IMR-90 (cell line): Measurements from ENCODE around the gene SERPINI1. TPM values are rescaled to one million over a fixed set of nuclear protein-coding genes. Genes with fewer than 3 reads are reported as not detected.

Source experiments
- ATAC-seq: fragments of 200-7000 bp; cut with Tn5 transposase; 2 replicates; pipeline ENCODE4 v1.9.1; 2020; ENCODE audit warnings: low read depth, mild to moderate bottlenecking, moderate library complexity
- BruUV-seq: library from RNA; stranded (reverse); fragments of 400-500 nt; replicated peaks from 2 replicates; lab custom pipeline; 2021; lab: Mats Ljungman, UMichigan
- CTCF ChIA-PET: fragments of 300-600 bp; formaldehyde crosslinking; extraction: SDS; loops from one replicate; lab custom pipeline; 2021; ENCODE audit warnings: antibody characterized with exemption; lab: Yijun Ruan, JAX
- POLR2A ChIA-PET: fragments of 300-600 bp; sonication (Branson Sonifier 250); formaldehyde crosslinking; loops from one replicate; lab custom pipeline; 2022; ENCODE audit warnings: antibody characterized with exemption; ENCODE audit not compliant: unreplicated experiment; lab: Charles Lee
- DNase-seq: peaks from one replicate; pipeline ENCODE4 v3.0.0; 2013
- H2AFZ ChIP-seq: replicated peaks from 2 replicates; pipeline ENCODE3; 2013; ENCODE audit warnings: low read length, mild to moderate bottlenecking; ENCODE audit not compliant: poor library complexity
- H2AK5ac ChIP-seq: 2 replicates; pipeline ENCODE4 v1.6.1; 2013; ENCODE audit warnings: low read depth, low read length, inconsistent platforms
- H2AK9ac ChIP-seq: replicated peaks from 2 replicates; pipeline ENCODE3; 2013; ENCODE audit warnings: mild to moderate bottlenecking, low read depth, low read length, moderate library complexity; ENCODE audit not compliant: poor library complexity
- H2BK120ac ChIP-seq: 2 replicates; pipeline ENCODE4 v1.6.1; 2013; ENCODE audit warnings: low read depth, low read length, inconsistent platforms
- H2BK15ac ChIP-seq: 3 replicates; pipeline ENCODE4 v1.6.1; 2013; ENCODE audit warnings: low read depth, low read length, inconsistent platforms
- H2BK20ac ChIP-seq: 2 replicates; pipeline ENCODE4 v1.6.1; 2013; ENCODE audit warnings: low read depth, mild to moderate bottlenecking, inconsistent platforms, low read length, moderate library complexity
- H2BK5ac ChIP-seq: 2 replicates; pipeline ENCODE4 v1.6.1; 2013; ENCODE audit warnings: mild to moderate bottlenecking, low read depth, low read length, inconsistent platforms; ENCODE audit not compliant: poor library complexity, severe bottlenecking
- H3K14ac ChIP-seq: replicated peaks from 2 replicates; pipeline ENCODE4 v1.6.1; 2013; ENCODE audit warnings: low read depth, low read length, inconsistent platforms
- H3K18ac ChIP-seq: 2 replicates; pipeline ENCODE4 v1.6.1; 2013; ENCODE audit warnings: low read depth, low read length, control low read depth
- H3K23ac ChIP-seq: 2 replicates; pipeline ENCODE4 v1.6.1; 2013; ENCODE audit warnings: low read depth, low read length, inconsistent platforms
- H3K27ac ChIP-seq: 2 replicates; pipeline ENCODE4 v1.5.1; 2013; ENCODE audit warnings: mild to moderate bottlenecking, control low read depth, low read length; ENCODE audit not compliant: insufficient read depth
- H3K27me3 ChIP-seq: 2 replicates; pipeline ENCODE4 v1.6.1; 2013; ENCODE audit warnings: low read length; ENCODE audit not compliant: control insufficient read depth, insufficient read depth
- H3K36me3 ChIP-seq: 2 replicates; pipeline ENCODE4 v1.6.1; 2013; ENCODE audit warnings: low read length, mixed read lengths; ENCODE audit not compliant: control insufficient read depth, insufficient read depth
- H3K4ac ChIP-seq: 2 replicates; pipeline ENCODE4 v1.6.1; 2013; ENCODE audit warnings: low read depth, low read length, inconsistent platforms
- H3K4me1 ChIP-seq: 2 replicates; pipeline ENCODE4 v1.6.1; 2013; ENCODE audit warnings: low read length, mixed read lengths; ENCODE audit not compliant: control insufficient read depth, insufficient read depth
- H3K4me2 ChIP-seq: 2 replicates; pipeline ENCODE4 v1.6.1; 2013; ENCODE audit warnings: low read depth, mild to moderate bottlenecking, control low read depth, low read length, moderate library complexity
- H3K4me3 ChIP-seq: 2 replicates; pipeline ENCODE4 v1.5.1; 2013; ENCODE audit warnings: low read depth, mild to moderate bottlenecking, control low read depth, low read length, moderate library complexity; ENCODE audit not compliant: insufficient read depth
- H3K56ac ChIP-seq: 2 replicates; pipeline ENCODE4 v1.6.1; 2013; ENCODE audit warnings: low read length, inconsistent platforms; ENCODE audit not compliant: insufficient read depth; ENCODE audit errors: extremely low read depth
- H3K79me1 ChIP-seq, 2 experiments: 2 replicates each; pipeline ENCODE4 v1.6.1; 2013; ENCODE audit warnings: low read length in 2 of 2, inconsistent platforms in 1 of 2, low read depth in 1 of 2
- H3K9ac ChIP-seq: 2 replicates; pipeline ENCODE4 v1.6.1; 2013; ENCODE audit warnings: low read depth, low read length, control low read depth
- H3K9me1 ChIP-seq: 2 replicates; pipeline ENCODE4 v1.6.1; 2013; ENCODE audit warnings: low read length, inconsistent platforms; ENCODE audit not compliant: insufficient read depth
- H3K9me3 ChIP-seq: 2 replicates; pipeline ENCODE4 v1.6.1; 2013; ENCODE audit warnings: low read length; ENCODE audit not compliant: control insufficient read depth, insufficient read depth
- H4K20me1 ChIP-seq: 2 replicates; pipeline ENCODE4 v1.6.1; 2013; ENCODE audit warnings: low read length, inconsistent platforms; ENCODE audit not compliant: insufficient read depth
- H4K5ac ChIP-seq: 2 replicates; pipeline ENCODE4 v1.6.1; 2013; ENCODE audit warnings: mild to moderate bottlenecking, low read depth, low read length, control low read depth
- H4K8ac ChIP-seq, 2 experiments: 2 replicates each; pipeline ENCODE4 v1.6.1; 2013; ENCODE audit warnings: low read depth in 2 of 2, low read length in 2 of 2, control low read depth in 1 of 2, inconsistent platforms in 1 of 2
- H4K91ac ChIP-seq: 2 replicates; pipeline ENCODE4 v1.6.1; 2013; ENCODE audit warnings: low read depth, low read length, inconsistent platforms; ENCODE audit not compliant: insufficient read depth
- BHLHE40 ChIP-seq: fragments of 150-350 bp; IDR thresholded peaks from 2 replicates; pipeline ENCODE4 v1.6.1; 2016; ENCODE audit warnings: mild to moderate bottlenecking, low read depth, low read length
- CEBPB ChIP-seq: IDR thresholded peaks from 2 replicates; pipeline ENCODE4 v1.6.1; 2012; ENCODE audit warnings: low read depth, low read length, improper control_type of control experiment
- CHD1 ChIP-seq: IDR thresholded peaks from 2 replicates; pipeline ENCODE4 v1.6.1; 2012; ENCODE audit warnings: low read depth, low read length, improper control_type of control experiment
- CTCF ChIP-seq: conservative IDR thresholded peaks from 2 replicates; pipeline ENCODE4 v1.5.1; 2012; ENCODE audit warnings: mild to moderate bottlenecking, low read depth, low read length, improper control_type of control experiment
- ELK1 ChIP-seq: fragments of 150-350 bp; IDR thresholded peaks from 2 replicates; pipeline ENCODE4 v1.6.1; 2016; ENCODE audit warnings: low read depth, mild to moderate bottlenecking, low read length, moderate library complexity, borderline replicate concordance
- FOS ChIP-seq: fragments of 150-350 bp; IDR thresholded peaks from 2 replicates; pipeline ENCODE4 v1.6.1; 2016; ENCODE audit warnings: low read depth, low read length
- MAFK ChIP-seq: IDR thresholded peaks from 2 replicates; pipeline ENCODE4 v1.6.1; 2012; ENCODE audit warnings: low read depth, low read length, improper control_type of control experiment
- MAZ ChIP-seq: IDR thresholded peaks from 2 replicates; pipeline ENCODE4 v1.6.1; 2012; ENCODE audit warnings: low read depth, mild to moderate bottlenecking, low read length, improper control_type of control experiment, moderate library complexity, borderline replicate concordance
- POLR2A ChIP-seq: IDR thresholded peaks from 2 replicates; pipeline ENCODE4 v1.6.1; 2012; ENCODE audit warnings: mild to moderate bottlenecking, low read depth, low read length
- RAD21 ChIP-seq: IDR thresholded peaks from 2 replicates; pipeline ENCODE4 v1.6.1; 2012; ENCODE audit warnings: low read length, improper control_type of control experiment
- RCOR1 ChIP-seq: IDR thresholded peaks from 2 replicates; pipeline ENCODE4 v1.6.1; 2012; ENCODE audit warnings: mild to moderate bottlenecking, low read length, improper control_type of control experiment; ENCODE audit not compliant: insufficient replicate concordance
- WGBS, 2 experiments: methylation state at CpG; one replicate each; pipeline versions ENCODE4 v1.1.5 to v1.1.7; 2013; ENCODE audit warnings: missing lambda C conversion rate in 2 of 2; ENCODE audit not compliant: insufficient read length in 1 of 2; ENCODE audit errors: extremely low coverage in 2 of 2; 5-methylcytosine and 5-hydroxymethylcytosine counted together
- dilution Hi-C: fragments of 300-500 bp; cut with HindIII; formaldehyde crosslinking; loops from one replicate; pipeline ENCODE4 v1.14.3; 2018; ENCODE audit warnings: low sequenced_read_pairs; ENCODE audit not compliant: unreplicated experiment
- in situ Hi-C: fragments of 300-500 bp; cut with MboI; formaldehyde crosslinking; loops from 3 replicates; pipeline ENCODE4 v1.14.3; 2019; ENCODE audit warnings: low sequenced_read_pairs, inconsistent platforms, mixed read lengths
- intact Hi-C: fragments of 100-400 bp; cut with micrococcal nuclease; formaldehyde crosslinking; loops from 2 replicates; pipeline ENCODE4 v1.10.0; 2022
- polyA plus RNA-seq, 3 experiments: library from polyadenylated mRNA; depleted of rRNA; stranded (reverse); fragments of >200 nt; gene quantifications; 2 replicates each; pipeline ENCODE4 v1.2.3, GENCODE V29; 2012; ENCODE audit warnings: low replicate concordance in 1 of 3
- total RNA-seq: library from RNA; depleted of rRNA; stranded (reverse); fragments of >200 nt; gene quantifications from 2 replicates; pipeline ENCODE4 v1.2.3, GENCODE V29; 2012
- TF ChIP-seq, protein P1 (sequence below): fragments of 150-350 bp; IDR thresholded peaks from 2 replicates; pipeline ENCODE4 v1.6.1; 2017; ENCODE audit warnings: mild to moderate bottlenecking, antibody characterized with exemption, low read length, low read depth

SERPINI1 gene
- total and polyA plus RNA-seq, 2 of the 4 experiments (the other 2 are of a cell fraction) = 0.36 to 1.3 TPM

DNA sequence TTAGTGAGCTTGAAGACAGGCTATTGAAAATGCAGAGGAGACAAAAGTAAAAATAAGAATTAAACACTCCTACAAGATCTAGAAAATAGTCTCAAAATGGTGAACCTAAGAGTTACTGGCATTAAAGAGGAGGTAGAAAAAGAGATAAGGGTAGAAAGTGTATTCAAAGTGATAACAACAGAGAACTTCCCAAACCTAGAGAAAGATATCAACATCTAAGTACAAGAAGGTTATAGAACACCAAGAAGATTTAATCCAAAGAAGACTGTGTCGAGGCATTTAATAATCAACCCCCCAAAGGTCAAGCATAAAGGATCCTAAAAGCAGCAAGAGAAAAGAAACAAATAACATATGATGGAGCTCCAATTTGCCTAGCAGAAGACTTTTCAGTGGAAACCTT is 24.1 kb upstream of the SERPINI1 start:
- Histone ChIP-seq H2BK120ac (no peak overlapping the region), H3K9ac (no peak overlapping the region), H3K4me3 (no peak overlapping the region), H4K5ac (no peak overlapping the region), H3K4me1 (no peaks in the 10 kb centered on the region), H3K36me3 (peaks cover 14% of the 10 kb centered on the region), H2AFZ (no peak overlapping the region), H3K9me3 (no peaks in the 10 kb centered on the region), H2BK5ac (no peak overlapping the region), H3K27ac (no peak overlapping the region), H3K79me1 (peaks cover 24 to 25% of the 10 kb centered on the region in 2 experiments), H4K91ac (no peak overlapping the region), H4K20me1 (0 out of 2 replicates have a peak, but pooled peaks cover 4% of the 10 kb centered on the region), H3K14ac (no peak overlapping the region), H2BK20ac (no peak overlapping the region), H3K23ac (no peak overlapping the region), H4K8ac (no peak overlapping the region), H3K9me1 (peaks cover 4% of the 10 kb centered on the region; the same call in 1 of the 2 replicates), H2AK9ac (no peak overlapping the region), H3K18ac (no peak overlapping the region), H3K27me3 (no peaks in the 10 kb centered on the region), H3K4ac (no peak overlapping the region), H3K4me2 (no peak overlapping the region), H2AK5ac (no peak overlapping the region), H2BK15ac (no peak overlapping the region), H3K56ac (no peak overlapping the region)
- TF ChIP-seq MAZ (no peak), FOS (no peak), MAFK (no peak), RAD21 (no peak), ELK1 (no peak), CTCF (no peak), RCOR1 (no peak), BHLHE40 (no peak), CHD1 (no peak), CEBPB (no peak), POLR2A (no peak)
- TF ChIP-seq, protein P1, sequence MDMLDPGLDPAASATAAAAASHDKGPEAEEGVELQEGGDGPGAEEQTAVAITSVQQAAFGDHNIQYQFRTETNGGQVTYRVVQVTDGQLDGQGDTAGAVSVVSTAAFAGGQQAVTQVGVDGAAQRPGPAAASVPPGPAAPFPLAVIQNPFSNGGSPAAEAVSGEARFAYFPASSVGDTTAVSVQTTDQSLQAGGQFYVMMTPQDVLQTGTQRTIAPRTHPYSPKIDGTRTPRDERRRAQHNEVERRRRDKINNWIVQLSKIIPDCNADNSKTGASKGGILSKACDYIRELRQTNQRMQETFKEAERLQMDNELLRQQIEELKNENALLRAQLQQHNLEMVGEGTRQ = no peak
- DNase-seq (no peak), ATAC-seq (no peak)
- POLR2A ChIA-PET = no interaction called here
- CTCF ChIA-PET = no interaction called here
- in situ Hi-C loops (no loop called here), intact Hi-C loops (no loop called here), dilution Hi-C loops (no loop called here)
- BruUV-seq = no TSS peak
- no CpG with 5 or more reads among the region's 1 CpG for WGBS, 2 experiments
